ENCODE data around the gene BTG2.

BTG2 gene

DNA sequence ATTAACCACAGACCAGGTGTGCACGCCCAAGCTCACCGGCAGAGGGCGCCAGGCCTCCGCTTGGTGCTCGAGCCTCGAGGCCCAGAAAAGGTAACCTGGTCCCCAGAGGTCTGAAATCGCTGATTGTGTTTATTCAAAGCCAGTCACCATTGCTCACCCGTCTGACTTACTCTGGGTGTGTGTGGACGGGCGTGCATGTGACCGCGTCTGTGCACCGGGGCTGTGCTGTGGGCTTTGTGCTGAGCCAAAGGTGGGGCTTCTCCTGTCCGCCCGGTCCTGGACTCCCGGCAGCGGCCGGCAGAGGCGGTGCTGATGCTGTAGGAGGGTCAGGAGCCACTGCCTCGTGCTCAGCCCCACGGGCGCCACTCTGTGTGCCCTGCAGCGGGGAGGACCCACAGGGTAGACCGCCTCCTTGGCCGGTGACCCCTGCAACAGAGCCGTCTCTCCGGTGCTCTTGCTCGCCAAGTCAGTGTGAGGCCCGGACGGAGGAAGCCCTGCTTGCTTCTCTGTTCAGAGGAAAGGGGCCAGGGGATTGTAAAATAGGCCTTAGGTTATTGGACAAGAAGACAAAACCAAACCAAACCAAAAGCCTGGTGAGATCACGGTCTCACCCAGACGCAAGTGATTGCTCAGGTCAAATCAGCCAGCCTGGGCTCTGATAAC, 32.0 kb upstream of the BTG2 start:
- TF ChIP-seq, protein P1, sequence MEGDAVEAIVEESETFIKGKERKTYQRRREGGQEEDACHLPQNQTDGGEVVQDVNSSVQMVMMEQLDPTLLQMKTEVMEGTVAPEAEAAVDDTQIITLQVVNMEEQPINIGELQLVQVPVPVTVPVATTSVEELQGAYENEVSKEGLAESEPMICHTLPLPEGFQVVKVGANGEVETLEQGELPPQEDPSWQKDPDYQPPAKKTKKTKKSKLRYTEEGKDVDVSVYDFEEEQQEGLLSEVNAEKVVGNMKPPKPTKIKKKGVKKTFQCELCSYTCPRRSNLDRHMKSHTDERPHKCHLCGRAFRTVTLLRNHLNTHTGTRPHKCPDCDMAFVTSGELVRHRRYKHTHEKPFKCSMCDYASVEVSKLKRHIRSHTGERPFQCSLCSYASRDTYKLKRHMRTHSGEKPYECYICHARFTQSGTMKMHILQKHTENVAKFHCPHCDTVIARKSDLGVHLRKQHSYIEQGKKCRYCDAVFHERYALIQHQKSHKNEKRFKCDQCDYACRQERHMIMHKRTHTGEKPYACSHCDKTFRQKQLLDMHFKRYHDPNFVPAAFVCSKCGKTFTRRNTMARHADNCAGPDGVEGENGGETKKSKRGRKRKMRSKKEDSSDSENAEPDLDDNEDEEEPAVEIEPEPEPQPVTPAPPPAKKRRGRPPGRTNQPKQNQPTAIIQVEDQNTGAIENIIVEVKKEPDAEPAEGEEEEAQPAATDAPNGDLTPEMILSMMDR (IDR thresholded peaks at IDR 0.05) = peak; percentile 100
- TF ChIP-seq ZFX (IDR thresholded peaks at IDR 0.05; ENCODE audit: borderline replicate concordance) = no peak
- no peak overlapping the region for H3K27ac ChIP-seq

DNA sequence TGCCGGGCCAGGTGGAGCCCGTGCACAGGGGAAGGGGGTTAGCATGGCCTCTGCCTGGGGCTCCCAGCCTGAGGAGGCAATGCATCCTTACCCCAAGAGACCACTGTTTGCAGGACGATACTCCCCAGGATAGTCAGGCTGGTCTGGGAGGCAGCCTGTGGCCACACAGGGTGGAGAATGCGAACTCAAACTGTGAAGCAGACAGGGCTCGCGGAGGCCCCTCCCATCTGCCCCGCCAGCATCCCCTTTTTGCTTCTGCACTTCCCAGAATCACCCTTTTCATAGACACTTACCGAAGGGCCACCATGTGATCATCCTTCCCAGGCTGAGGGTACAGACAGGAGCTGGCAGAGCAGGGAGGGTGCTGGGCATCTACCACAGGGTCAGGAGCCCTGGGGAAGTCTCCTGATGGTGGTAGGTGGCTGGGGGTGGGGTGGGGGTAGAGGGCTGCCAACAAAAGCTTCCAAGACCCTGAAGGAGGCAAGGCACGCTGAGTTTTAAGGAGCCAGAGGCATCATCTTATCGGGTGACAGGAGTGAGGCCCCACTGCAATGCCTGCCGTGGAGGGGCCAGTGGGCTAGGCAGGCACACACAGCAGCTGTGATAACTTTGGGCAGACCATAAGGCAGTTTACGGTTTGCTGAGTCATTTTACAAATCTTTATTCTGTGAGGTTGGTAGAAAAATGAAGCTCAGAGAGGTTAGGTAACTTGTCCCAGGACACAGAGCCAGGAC, 31.3 kb upstream of the BTG2 start:
- H3K27ac ChIP-seq = no peak overlapping the region
- TF ChIP-seq ZFX (IDR thresholded peaks at IDR 0.05; ENCODE audit: borderline replicate concordance) = no peak
- TF ChIP-seq, protein P1 (IDR thresholded peaks at IDR 0.05) = no peak

DNA sequence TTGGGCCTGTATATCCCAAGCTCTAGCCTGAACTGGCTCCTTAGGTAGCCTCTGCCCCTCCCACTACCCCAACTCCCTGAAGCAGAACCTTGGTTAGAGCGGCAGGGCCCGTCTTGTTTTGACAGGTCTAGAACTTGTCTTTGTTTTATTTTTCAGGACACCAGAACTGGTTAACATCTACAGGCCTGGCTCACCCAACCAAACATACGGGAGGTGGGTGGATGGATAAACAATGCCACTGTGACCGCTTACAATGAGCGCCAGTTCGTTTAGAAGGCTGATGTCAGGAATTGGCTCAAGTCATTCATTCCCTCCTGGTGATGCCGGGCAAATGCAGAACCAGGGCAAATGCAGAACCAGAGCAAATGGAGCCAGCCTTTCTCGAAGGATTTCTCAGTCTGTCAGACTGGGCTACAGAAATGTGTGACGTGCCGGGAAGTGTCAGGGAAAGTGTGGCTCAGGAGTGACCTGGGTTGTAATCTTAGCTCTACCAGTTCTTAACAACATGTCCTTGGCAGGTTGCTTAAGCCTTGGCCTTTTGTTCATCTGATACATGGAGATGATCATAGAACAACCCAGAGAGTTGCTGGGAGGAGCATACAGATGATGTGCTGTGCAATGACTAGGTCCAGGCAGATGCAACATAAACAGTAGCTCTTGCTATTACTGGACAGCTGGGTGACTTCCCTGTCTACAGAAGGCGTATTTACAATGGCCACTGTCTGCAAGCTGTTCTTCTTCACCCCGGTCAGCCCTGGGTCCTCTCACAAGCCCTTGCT, 30.5 kb upstream of the BTG2 start:
- H3K27ac ChIP-seq = no peak overlapping the region
- TF ChIP-seq ZFX (IDR thresholded peaks at IDR 0.05; ENCODE audit: borderline replicate concordance) = no peak
- TF ChIP-seq, protein P1 (IDR thresholded peaks at IDR 0.05) = no peak

DNA sequence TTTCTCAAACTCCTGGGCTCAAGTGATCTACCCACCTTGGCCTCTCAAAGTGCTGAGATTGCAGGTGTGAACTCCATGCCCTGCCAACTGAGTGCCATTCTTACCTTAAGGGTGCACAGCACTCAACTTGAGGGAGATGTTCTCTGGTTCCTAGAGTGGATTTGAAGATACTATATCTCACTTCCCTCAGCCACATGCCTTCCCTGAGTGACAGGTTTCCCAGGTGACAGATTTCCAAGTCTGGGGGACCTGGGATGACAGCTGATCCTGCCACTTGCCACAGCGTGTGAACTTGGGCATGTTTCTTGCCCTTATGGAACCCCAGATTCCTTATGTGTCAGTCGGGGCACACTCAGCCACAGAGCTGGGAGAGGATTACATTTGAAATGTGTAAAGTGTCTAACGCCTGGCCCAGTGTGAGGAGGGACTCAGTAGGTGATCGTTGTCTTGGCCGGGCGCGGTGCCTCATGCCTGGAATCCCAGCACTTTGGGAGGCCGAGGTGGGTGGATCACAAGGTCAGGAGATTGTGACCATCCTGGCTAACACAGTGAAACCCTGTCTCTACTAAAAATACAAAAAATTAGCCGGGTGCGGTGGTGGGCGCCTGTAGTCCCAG, 29.6 kb upstream of the BTG2 start:
- H3K27ac ChIP-seq = no peak overlapping the region
- no peak for TF ChIP-seq ZFX (IDR thresholded peaks at IDR 0.05; ENCODE audit: borderline replicate concordance)
- TF ChIP-seq, protein P1 (IDR thresholded peaks at IDR 0.05) = no peak

DNA sequence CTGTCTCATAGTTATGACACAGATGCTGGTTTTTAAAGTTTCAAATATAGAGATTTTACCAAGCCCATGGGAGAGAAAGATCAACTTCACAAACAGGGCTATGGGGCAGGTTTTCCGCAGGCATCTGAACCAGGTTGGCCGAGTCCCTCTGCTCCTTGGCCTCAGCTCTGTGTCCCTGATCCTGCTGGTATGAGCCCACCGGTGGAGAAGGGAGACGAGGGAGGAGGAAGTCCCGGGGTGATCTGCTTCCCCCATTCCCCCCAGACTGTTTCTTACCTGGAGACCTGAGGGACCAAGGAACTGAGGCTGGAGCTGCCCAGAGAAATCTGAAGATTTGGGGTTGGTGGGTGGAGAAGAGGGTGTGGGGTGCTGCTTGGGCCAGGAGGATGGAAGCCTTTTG, 28.9 kb upstream of the BTG2 start:
- no peak for TF ChIP-seq ZFX (IDR thresholded peaks at IDR 0.05; ENCODE audit: borderline replicate concordance)
- TF ChIP-seq, protein P1 (IDR thresholded peaks at IDR 0.05) = no peak
- H3K27ac ChIP-seq = no peak overlapping the region

DNA sequence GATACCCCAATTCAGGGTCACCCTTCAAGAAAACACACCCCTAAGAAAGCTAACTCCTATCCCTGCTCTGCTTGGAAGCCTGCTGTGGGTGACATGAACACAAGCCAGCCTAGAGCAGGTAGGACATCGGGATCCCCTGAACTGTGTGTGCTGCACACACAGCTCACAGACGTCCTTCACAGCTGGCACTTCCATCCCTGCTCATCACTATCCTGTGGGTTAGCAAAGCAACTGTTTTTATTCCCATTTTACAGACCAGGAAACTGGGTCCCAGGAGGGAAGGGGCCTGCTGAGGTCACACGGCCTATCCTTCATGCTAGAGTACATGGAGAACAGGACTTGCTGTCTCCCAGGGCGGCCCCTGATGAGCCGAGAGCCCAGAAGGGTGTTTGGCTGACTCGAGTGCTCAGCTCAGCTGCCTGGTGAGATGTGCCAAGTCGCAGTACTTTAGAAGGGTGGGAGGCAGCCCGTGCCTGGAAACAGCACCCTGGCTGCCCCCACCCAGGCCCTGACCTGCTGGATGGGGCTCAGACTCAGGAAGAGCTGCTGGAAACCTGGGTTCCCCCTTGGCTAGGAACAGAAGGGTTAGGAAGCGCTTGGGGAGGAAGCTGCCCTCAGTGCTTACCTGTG, 28.3 kb upstream of the BTG2 start:
- H3K27ac ChIP-seq = no peak overlapping the region
- TF ChIP-seq, protein P1 (IDR thresholded peaks at IDR 0.05) = no peak
- TF ChIP-seq ZFX (IDR thresholded peaks at IDR 0.05; ENCODE audit: borderline replicate concordance) = no peak

Data from 22Rv1 (cell line).